Stomach (tissue), 9 donors: Measurements from ENCODE around the gene P3H4. TPM values are rescaled to one million over a fixed set of nuclear protein-coding genes. Genes with fewer than 3 reads are reported as not detected.

Source experiments
- DNase-seq, 2 donors: peaks; one replicate each; pipeline versions ENCODE4 v3.0.0 to v3.0.0-alpha.2; 2013 to 2019
- H3K27ac ChIP-seq, 5 donors: fragments of 200-600 bp in 4 of 5; sonication (generic) in 4 of 5; one replicate each; pipeline ENCODE4 v1.5.1; 2013 to 2019; ENCODE audit warnings: mild to moderate bottlenecking in 1 of 5, moderate library complexity in 1 of 5
- H3K27me3 ChIP-seq, 3 donors: fragments of 200-600 bp; sonication (generic); one replicate each; pipeline ENCODE4 v1.5.1; 2017 to 2019; ENCODE audit warnings: mixed run types in 1 of 3
- H3K36me3 ChIP-seq, 4 donors: fragments of 200-600 bp; sonication (generic); 1 replicate in 3 of 4; 2 replicates in 1 of 4; pipeline ENCODE4 v1.5.1; 2016 to 2019
- H3K4me1 ChIP-seq, 4 donors: fragments of 200-600 bp; sonication (generic); one replicate each; pipeline ENCODE4 v1.5.1; 2016 to 2019
- H3K4me3 ChIP-seq, 4 donors: fragments of 200-600 bp; sonication (generic) in 3 of 4; one replicate each; pipeline ENCODE4 v1.5.1; 2016 to 2019; ENCODE audit warnings: mild to moderate bottlenecking in 1 of 4
- H3K9me3 ChIP-seq, 4 donors: fragments of 200-600 bp; sonication (generic); one replicate each; pipeline ENCODE4 v1.5.1; 2016 to 2019
- EP300 ChIP-seq: sonication (generic); formaldehyde crosslinking; IDR thresholded peaks from one replicate; pipeline ENCODE4 v1.6.1; 2017; ENCODE audit warnings: antibody characterized with exemption
- POLR2A ChIP-seq, 4 donors: fragments of 450-650 bp; IDR thresholded peaks; one replicate each; pipeline ENCODE4 v1.6.1; 2016; ENCODE audit warnings: antibody characterized with exemption in 4 of 4, control low read depth in 2 of 4, mild to moderate bottlenecking in 1 of 4, moderate library complexity in 1 of 4
- POLR2AphosphoS5 ChIP-seq, 3 donors: sonication (generic); formaldehyde crosslinking; IDR thresholded peaks; one replicate each; pipeline ENCODE4 v1.6.1; 2016; ENCODE audit warnings: antibody characterized with exemption in 3 of 3
- WGBS, 5 donors: extraction: QIAGEN DNeasy Blood & Tissue Kit in 3 of 5; methylation state at CpG; one replicate each; pipeline versions ENCODE4 v1.1.5 to v1.1.7; 2013 to 2018; 5-methylcytosine and 5-hydroxymethylcytosine counted together
- intact Hi-C: fragments of 100-400 bp; cut with DNase I; formaldehyde crosslinking; loops from one replicate; pipeline ENCODE4 v1.15.1; 2023; ENCODE audit warnings: low total_unique reads
- polyA plus RNA-seq, 3 donors: library from polyadenylated mRNA; stranded (reverse); fragments of 200-250 nt; gene quantifications; one replicate each; pipeline ENCODE4 v1.2.3, GENCODE V29; 2013
- total RNA-seq, 5 donors: library from RNA; depleted of rRNA; stranded (reverse); fragments of >200 nt; gene quantifications; one replicate each; pipeline versions ENCODE4 v1.1.0 to v1.2.3, GENCODE V29; 2014 to 2016
- TF ChIP-seq, protein P1 (sequence below), 7 experiments: fragments of 450-650 bp in 4 of 7; fragments of 200-600 bp in 3 of 7; sonication (generic) in 3 of 7; IDR thresholded peaks; one replicate each; pipeline ENCODE4 v1.5.1; 2016 to 2019; ENCODE audit warnings: antibody characterized with exemption in 7 of 7, control low read depth in 2 of 7, mild to moderate bottlenecking in 1 of 7
- donor health status: healthy with polysubstance abuse.
- donor health status: Bipolar disorder and iron deficiency.
- donor health status: healthy.

P3H4 gene
- total and polyA plus RNA-seq, 8 donors, result 4.0 to 64.6 (median 7.6) TPM

DNA sequence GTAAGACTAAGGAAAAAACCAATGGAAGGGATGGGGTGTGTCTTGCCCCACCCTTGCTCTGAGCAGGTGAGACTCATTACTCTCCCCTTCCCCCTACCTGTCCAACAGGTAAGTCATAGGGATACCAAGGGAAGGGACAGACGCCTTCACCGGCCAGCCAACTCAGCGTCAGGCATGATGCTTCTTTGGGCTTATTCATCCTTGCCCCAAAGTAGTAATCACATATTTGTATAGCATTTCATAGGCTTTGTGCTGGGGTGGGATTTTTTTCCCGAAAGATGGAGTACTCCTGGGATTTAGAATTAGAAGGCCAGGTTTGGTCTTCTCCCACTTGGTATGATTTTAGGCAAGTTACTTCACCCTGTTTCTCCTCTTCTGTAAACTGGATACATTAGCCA is 24.7 kb downstream of the P3H4 start:
- no peak for DNase-seq
- Histone ChIP-seq H3K9me3 (no peaks in the 10 kb centered on the region), H3K27me3 (peaks cover 0 to 29% (median 0%) of the 10 kb centered on the region in 3 donors), H3K27ac (peak overlapping the region; percentile 56 to 98 (median 72)), H3K4me1 (peaks cover 32 to 63% (median 51%) of the 10 kb centered on the region in 4 donors), H3K4me3 (peak overlapping the region in 1 of 4 donors; percentile 76), H3K36me3 (no peaks in the 10 kb centered on the region)
- 25 to 44% (median 42%) methylated on average over 4 of the region's 4 CpGs for WGBS, 5 donors
- intact Hi-C loops, result no loop called here
- TF ChIP-seq, protein P1, sequence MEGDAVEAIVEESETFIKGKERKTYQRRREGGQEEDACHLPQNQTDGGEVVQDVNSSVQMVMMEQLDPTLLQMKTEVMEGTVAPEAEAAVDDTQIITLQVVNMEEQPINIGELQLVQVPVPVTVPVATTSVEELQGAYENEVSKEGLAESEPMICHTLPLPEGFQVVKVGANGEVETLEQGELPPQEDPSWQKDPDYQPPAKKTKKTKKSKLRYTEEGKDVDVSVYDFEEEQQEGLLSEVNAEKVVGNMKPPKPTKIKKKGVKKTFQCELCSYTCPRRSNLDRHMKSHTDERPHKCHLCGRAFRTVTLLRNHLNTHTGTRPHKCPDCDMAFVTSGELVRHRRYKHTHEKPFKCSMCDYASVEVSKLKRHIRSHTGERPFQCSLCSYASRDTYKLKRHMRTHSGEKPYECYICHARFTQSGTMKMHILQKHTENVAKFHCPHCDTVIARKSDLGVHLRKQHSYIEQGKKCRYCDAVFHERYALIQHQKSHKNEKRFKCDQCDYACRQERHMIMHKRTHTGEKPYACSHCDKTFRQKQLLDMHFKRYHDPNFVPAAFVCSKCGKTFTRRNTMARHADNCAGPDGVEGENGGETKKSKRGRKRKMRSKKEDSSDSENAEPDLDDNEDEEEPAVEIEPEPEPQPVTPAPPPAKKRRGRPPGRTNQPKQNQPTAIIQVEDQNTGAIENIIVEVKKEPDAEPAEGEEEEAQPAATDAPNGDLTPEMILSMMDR (IDR thresholded peaks at IDR 0.05), result no peak
- TF ChIP-seq POLR2AphosphoS5 (IDR thresholded peaks at IDR 0.05) (peak in 2 of 3 donors; percentile 80 to 92), EP300 (no peak), POLR2A (IDR thresholded peaks at IDR 0.05) (no peak)

DNA sequence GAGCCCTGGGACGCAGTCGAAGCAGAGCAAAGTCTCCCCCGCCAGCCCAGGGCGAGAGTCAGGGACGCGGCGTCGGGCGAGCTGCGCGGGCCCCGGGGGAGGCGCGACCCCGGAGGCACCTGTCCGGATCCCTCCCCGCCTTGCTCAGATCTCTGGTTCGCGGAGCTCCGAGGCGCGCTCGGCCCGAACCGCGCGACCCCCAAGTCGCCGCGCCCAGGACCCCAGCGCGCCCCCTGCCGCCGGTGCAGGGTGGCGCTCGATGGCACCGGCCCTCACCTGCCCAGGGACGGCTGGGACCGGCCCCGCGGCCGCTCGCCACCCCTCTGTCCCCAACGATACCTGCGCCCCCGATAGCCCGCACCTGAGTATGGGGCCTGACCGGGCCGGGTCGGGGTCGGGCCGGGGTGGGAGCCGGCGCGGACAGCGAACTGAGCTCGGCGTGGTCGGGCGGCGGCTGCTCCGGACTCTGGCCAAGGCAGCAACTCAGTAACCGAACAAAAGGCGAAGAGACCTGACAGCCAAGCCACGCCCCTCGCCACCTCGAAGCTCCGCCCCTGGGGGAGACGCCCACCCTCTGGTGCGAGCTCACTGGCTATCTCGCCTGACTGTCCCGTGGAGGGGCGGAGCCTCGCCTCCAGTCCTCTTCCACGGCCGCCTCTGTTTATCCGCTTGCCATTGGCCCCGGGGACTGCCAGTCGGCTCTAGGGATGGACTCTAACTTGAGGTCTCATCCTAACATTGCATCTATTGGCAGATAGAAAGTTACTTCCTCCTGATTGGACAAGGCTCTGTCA is 25.3 kb downstream of the P3H4 start, which contains the start of gene JUP:
Gene JUP, minus strand, starts transcription at position 485 of the 794 bp plus-strand sequence. CDS start 14,857 bp downstream, outside the sequence.
- Histone ChIP-seq H3K4me1 (peaks cover 35 to 63% (median 55%) of the 10 kb centered on the region in 4 donors), H3K27me3 (peaks cover 0 to 29% (median 0%) of the 10 kb centered on the region in 3 donors), H3K27ac (peak within 1 kb of the TSS; percentile 93 to 99 (median 96)), H3K36me3 (no peaks in the 10 kb centered on the region), H3K4me3 (peak within 1 kb of the TSS; percentile 61 to 76 (median 64)), H3K9me3 (no peaks in the 10 kb centered on the region)
- TF ChIP-seq POLR2AphosphoS5 (IDR thresholded peaks at IDR 0.05), result peak; percentile 6 to 98 (median 97)
- TF ChIP-seq POLR2A (IDR thresholded peaks at IDR 0.05), result peak in 2 of 4 donors; percentile 93 to 97
- TF ChIP-seq EP300, result no peak
- TF ChIP-seq, protein P1 (IDR thresholded peaks at IDR 0.05), result peak in 4 of 7 experiments; percentile 48 to 65 (median 52)
- peak; percentile 100 for DNase-seq
- 0 to 2% (median 1%) methylated on average over 30 to 79 of the region's 79 CpGs for WGBS, 5 donors
- intact Hi-C loops, result no loop called here

- peaks cover 0 to 29% (median 0%) of the 10 kb centered on the region in 3 donors for H3K27me3 ChIP-seq
- intact Hi-C loops, result no loop called here
Measured at GRCh38 chr17:41785859-41786226, 25.9 kb downstream of the P3H4 start.

More at GRCh38 chr17:41785859-41786226, 25.9 kb downstream of the P3H4 start:
- no peaks in the 10 kb centered on the region for H3K36me3 ChIP-seq
- H3K4me1 ChIP-seq, result peaks cover 37 to 65% (median 59%) of the 10 kb centered on the region in 4 donors
- peak overlapping the region; percentile 93 to 99 (median 96) for H3K27ac ChIP-seq
- H3K4me3 ChIP-seq, result peak overlapping the region; percentile 61 to 76 (median 64)
- TF ChIP-seq, protein P1 (IDR thresholded peaks at IDR 0.05), result peak in 1 of 7 experiments; percentile 8
- TF ChIP-seq EP300 (no peak), POLR2A (IDR thresholded peaks at IDR 0.05) (peak in 1 of 4 donors; percentile 36), POLR2AphosphoS5 (IDR thresholded peaks at IDR 0.05) (peak in 2 of 3 donors; percentile 85 to 88)
- H3K9me3 ChIP-seq, result no peaks in the 10 kb centered on the region
- 0 to 4% (median 1%) methylated on average over 13 to 22 of the region's 22 CpGs for WGBS, 5 donors
- DNase-seq, result peak; percentile 84 to 95
